GM12873 (cell line): ENCODE results near the gene LDHD.

Experiments used
- TF ChIP-seq, protein P1 (sequence below): IDR thresholded peaks from 2 replicates; pipeline ENCODE4 v1.5.1; 2012; ENCODE audit warnings: low read depth, mild to moderate bottlenecking, moderate library complexity, low read length, control low read depth; ENCODE audit not compliant: insufficient read depth; ENCODE audit errors: missing control alignments

The LDHD gene

GRCh38 chr16:75088216-75088615, 28.4 kb downstream of the LDHD start:
- TF ChIP-seq, protein P1, sequence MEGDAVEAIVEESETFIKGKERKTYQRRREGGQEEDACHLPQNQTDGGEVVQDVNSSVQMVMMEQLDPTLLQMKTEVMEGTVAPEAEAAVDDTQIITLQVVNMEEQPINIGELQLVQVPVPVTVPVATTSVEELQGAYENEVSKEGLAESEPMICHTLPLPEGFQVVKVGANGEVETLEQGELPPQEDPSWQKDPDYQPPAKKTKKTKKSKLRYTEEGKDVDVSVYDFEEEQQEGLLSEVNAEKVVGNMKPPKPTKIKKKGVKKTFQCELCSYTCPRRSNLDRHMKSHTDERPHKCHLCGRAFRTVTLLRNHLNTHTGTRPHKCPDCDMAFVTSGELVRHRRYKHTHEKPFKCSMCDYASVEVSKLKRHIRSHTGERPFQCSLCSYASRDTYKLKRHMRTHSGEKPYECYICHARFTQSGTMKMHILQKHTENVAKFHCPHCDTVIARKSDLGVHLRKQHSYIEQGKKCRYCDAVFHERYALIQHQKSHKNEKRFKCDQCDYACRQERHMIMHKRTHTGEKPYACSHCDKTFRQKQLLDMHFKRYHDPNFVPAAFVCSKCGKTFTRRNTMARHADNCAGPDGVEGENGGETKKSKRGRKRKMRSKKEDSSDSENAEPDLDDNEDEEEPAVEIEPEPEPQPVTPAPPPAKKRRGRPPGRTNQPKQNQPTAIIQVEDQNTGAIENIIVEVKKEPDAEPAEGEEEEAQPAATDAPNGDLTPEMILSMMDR = no peak

- TF ChIP-seq, protein P1 = no peak
Measured at GRCh38 chr16:75087375-75087979, 29.1 kb downstream of the LDHD start.

- TF ChIP-seq, protein P1 = no peak
Measured at GRCh38 chr16:75086688-75087374, 29.7 kb downstream of the LDHD start.

DNA sequence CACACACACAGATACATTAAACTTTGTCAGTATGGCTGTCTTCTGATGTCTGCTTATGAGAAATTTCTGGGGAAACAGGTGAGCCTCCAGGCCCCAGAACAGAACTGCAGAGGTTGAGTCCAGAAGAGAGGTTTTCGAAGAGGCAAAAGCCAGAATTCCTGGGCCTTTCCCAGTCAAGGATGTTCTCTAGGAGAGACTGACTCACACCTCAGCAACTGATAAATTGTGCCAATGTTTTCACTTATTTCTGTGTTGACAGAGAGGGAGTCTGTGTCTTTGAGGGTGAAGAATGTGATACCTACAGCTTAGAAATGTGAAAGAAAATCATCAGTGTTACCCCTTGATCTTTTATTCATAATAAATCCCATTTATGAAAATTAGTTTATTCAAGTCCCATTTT, 30.3 kb downstream of the LDHD start:
- TF ChIP-seq, protein P1 = no peak

DNA sequence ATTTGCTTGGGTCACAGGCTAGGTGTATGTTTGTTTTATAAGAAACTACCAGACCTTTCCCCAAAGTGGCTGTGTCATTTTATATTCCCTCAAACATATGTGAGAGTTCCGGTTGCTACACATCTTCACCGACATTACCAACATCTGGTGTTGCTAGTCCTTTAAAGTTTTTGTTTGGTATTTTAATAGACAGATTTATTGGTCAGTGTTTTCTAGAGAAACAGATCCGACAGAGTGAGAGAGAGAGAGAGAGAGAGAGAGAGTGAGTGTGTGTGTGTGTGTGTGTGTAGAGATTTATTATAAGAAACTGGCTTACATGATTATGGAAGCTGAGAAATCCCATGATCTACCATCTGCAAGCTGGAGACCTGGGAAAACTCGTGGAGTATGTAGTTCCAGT, 31.0 kb downstream of the LDHD start:
- TF ChIP-seq, protein P1 = no peak

- TF ChIP-seq, protein P1 = no peak
Measured at GRCh38 chr16:75083813-75084212, 32.8 kb downstream of the LDHD start.

GRCh38 chr16:75081179-75081859, 35.3 kb downstream of the LDHD start:
- TF ChIP-seq, protein P1 = no peak
